Esophagus mucosa (tissue), 1 donor: Measurements from ENCODE around the gene PLA2R1. TPM values are rescaled to one million over a fixed set of nuclear protein-coding genes. Genes with fewer than 3 reads are reported as not detected.
A peak's percentile ranks its signal among the peaks of the same experiment; 100 is the strongest.

Experiments
- ATAC-seq: fragments of 200-7000 bp; cut with Tn5 transposase; one replicate; pipeline ENCODE4 v1.9.1; 2020
- total RNA-seq: library from RNA; stranded (reverse); gene quantifications from one replicate; pipeline ENCODE4 v1.2.4, GENCODE V29; 2023
- donor health status: DM: yes; HTN: yes; CAD: no.

The PLA2R1 gene
- 6.2 TPM for total RNA-seq

- peak; percentile 69 for ATAC-seq
These were observed at the start of gene PLA2R1 for GRCh38 chr2:160062292-160063005. Gene PLA2R1 (minus strand): TSS chr2:160062615. CDS start chr2:160062403, 212 bp downstream.

- no peak for ATAC-seq
These were observed 48.3 kb upstream of the PLA2R1 start for GRCh38 chr2:160110674-160111239.

GRCh38 chr2:160109939-160110673 lies 47.7 kb upstream of the PLA2R1 start:
- ATAC-seq: peak; percentile 85

- peak; percentile 94 for ATAC-seq
These were observed 46.8 kb upstream of the PLA2R1 start for GRCh38 chr2:160109243-160109642.

GRCh38 chr2:160108646-160109045 lies 46.2 kb upstream of the PLA2R1 start:
- ATAC-seq: no peak

- ATAC-seq: no peak
These were observed 43.0 kb upstream of the PLA2R1 start for GRCh38 chr2:160105366-160105765.

- no peak for ATAC-seq
These were observed 41.7 kb upstream of the PLA2R1 start for GRCh38 chr2:160104115-160104514.

- no peak for ATAC-seq
These were observed 34.9 kb upstream of the PLA2R1 start for GRCh38 chr2:160097326-160097725.

- peak; percentile 82 for ATAC-seq
These were observed 34.0 kb upstream of the PLA2R1 start for GRCh38 chr2:160096409-160096808.

GRCh38 chr2:160092445-160092844 lies 30.0 kb upstream of the PLA2R1 start:
- no peak for ATAC-seq

GRCh38 chr2:160091381-160091780 lies 29.0 kb upstream of the PLA2R1 start:
- peak; percentile 76 for ATAC-seq

- ATAC-seq: peak; percentile 47
These were observed 25.7 kb upstream of the PLA2R1 start for GRCh38 chr2:160087854-160088745.

- no peak for ATAC-seq
These were observed 23.2 kb upstream of the PLA2R1 start for GRCh38 chr2:160085662-160086061.

GRCh38 chr2:160077912-160078810 lies 15.7 kb upstream of the PLA2R1 start:
- peak; percentile 64 for ATAC-seq

GRCh38 chr2:160076914-160077313 lies 14.5 kb upstream of the PLA2R1 start:
- no peak for ATAC-seq

GRCh38 chr2:160076241-160076640 lies 13.8 kb upstream of the PLA2R1 start:
- no peak for ATAC-seq

- ATAC-seq: peak; percentile 86
These were observed 12.8 kb upstream of the PLA2R1 start for GRCh38 chr2:160075171-160075570.

GRCh38 chr2:160073284-160073888 lies 11.0 kb upstream of the PLA2R1 start:
- ATAC-seq: no peak

- no peak for ATAC-seq
These were observed 6.5 kb upstream of the PLA2R1 start for GRCh38 chr2:160068906-160069305.

GRCh38 chr2:160064916-160065315 lies 2.5 kb upstream of the PLA2R1 start:
- no peak for ATAC-seq
